H1 (cell line): ENCODE data around the gene DGCR8. TPM values are rescaled to one million over a fixed set of nuclear protein-coding genes. Genes with fewer than 3 reads are reported as not detected.

Source experiments
- NANOG ChIP-seq: IDR thresholded peaks from 2 replicates; pipeline ENCODE4 v1.6.1; 2011; ENCODE audit warnings: low read length, low read depth, mild to moderate bottlenecking, inconsistent platforms; ENCODE audit not compliant: insufficient read depth, poor library complexity, severe bottlenecking
- RBBP5 ChIP-seq: IDR thresholded peaks from 2 replicates; pipeline ENCODE4 v1.7.1; 2012; ENCODE audit warnings: low read depth, mild to moderate bottlenecking, inconsistent platforms, low read length, moderate library complexity, borderline replicate concordance
- SUZ12 ChIP-seq: fragments of 200-600 bp; sonication (generic); IDR thresholded peaks from 2 replicates; pipeline ENCODE4 v1.6.1; 2012; ENCODE audit warnings: mild to moderate bottlenecking, inconsistent platforms, low read length, moderate library complexity, mixed read lengths
- polyA plus RNA-seq, 7 experiments: library from polyadenylated mRNA; depleted of rRNA in 3 of 7; stranded (reverse) in 5 of 7; unstranded in 2 of 7; fragments of >200 nt in 5 of 7; fragments of 200-250 nt in 2 of 7; gene quantifications; 1 replicate in 5 of 7; 2 replicates in 1 of 7; 4 replicates in 1 of 7; pipeline versions ENCODE4 v1.2.1 to v1.2.3, GENCODE V29; 2011 to 2013; ENCODE audit warnings: missing spikeins in 2 of 7, mixed read lengths in 2 of 7
- total RNA-seq: library from RNA; stranded (reverse); fragmentation: NEBNext Ultra II Directional; extraction: Animal tissue kit (Norgen Biotek cat#: 25700); gene quantifications from 2 replicates; pipeline ENCODE4 v1.2.1, GENCODE V29; 2021
- TF ChIP-seq, protein P1 (sequence below), 3 experiments: IDR thresholded peaks; 1 replicate in 2 of 3; 2 replicates in 1 of 3; pipeline versions ENCODE4 v1.5.1 to v1.6.1; 2011; ENCODE audit warnings: low read length in 3 of 3, mild to moderate bottlenecking in 3 of 3, inconsistent platforms in 2 of 3, low read depth in 1 of 3, moderate library complexity in 1 of 3; ENCODE audit not compliant: insufficient read depth in 1 of 3; ENCODE audit errors: control extremely low read depth in 1 of 3

The DGCR8 gene
- total and polyA plus RNA-seq, 2 of the 8 experiments (the other 6 are each of a cell fraction or from before 2014, with no cell fraction given): 23.7 to 43.7 TPM

- TF ChIP-seq, protein P1, sequence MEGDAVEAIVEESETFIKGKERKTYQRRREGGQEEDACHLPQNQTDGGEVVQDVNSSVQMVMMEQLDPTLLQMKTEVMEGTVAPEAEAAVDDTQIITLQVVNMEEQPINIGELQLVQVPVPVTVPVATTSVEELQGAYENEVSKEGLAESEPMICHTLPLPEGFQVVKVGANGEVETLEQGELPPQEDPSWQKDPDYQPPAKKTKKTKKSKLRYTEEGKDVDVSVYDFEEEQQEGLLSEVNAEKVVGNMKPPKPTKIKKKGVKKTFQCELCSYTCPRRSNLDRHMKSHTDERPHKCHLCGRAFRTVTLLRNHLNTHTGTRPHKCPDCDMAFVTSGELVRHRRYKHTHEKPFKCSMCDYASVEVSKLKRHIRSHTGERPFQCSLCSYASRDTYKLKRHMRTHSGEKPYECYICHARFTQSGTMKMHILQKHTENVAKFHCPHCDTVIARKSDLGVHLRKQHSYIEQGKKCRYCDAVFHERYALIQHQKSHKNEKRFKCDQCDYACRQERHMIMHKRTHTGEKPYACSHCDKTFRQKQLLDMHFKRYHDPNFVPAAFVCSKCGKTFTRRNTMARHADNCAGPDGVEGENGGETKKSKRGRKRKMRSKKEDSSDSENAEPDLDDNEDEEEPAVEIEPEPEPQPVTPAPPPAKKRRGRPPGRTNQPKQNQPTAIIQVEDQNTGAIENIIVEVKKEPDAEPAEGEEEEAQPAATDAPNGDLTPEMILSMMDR (IDR thresholded peaks at IDR 0.05; ENCODE audit: control extremely low read depth in 1 of 3, insufficient read depth in 1 of 3, low read depth in 1 of 3, low read length in 3 of 3): no peak
- TF ChIP-seq NANOG: no peak
- no peak for TF ChIP-seq SUZ12
- TF ChIP-seq RBBP5: no peak
These were observed 9.4 kb downstream of the DGCR8 start (continued) for GRCh38 chr22:20089226-20089976.
